Body of pancreas (tissue), 4 donors: Measurements from ENCODE around the gene FOXP1.

Experiments used
- CTCF ChIP-seq, 7 experiments: fragments of 450-650 bp in 4 of 7; fragments of 200-600 bp in 3 of 7; sonication (generic) in 3 of 7; IDR thresholded peaks; one replicate each; pipeline ENCODE4 v1.5.1; 2016 to 2019; ENCODE audit warnings: antibody characterized with exemption in 7 of 7
- POLR2A ChIP-seq, 3 donors: fragments of 450-650 bp; IDR thresholded peaks; one replicate each; pipeline ENCODE4 v1.6.1; 2016; ENCODE audit warnings: antibody characterized with exemption in 3 of 3, mild to moderate bottlenecking in 2 of 3

GRCh38 chr3:70951316-70951715, 632.2 kb downstream of the FOXP1 start:
- TF ChIP-seq POLR2A (IDR thresholded peaks at IDR 0.05) (no peak), CTCF (IDR thresholded peaks at IDR 0.05) (no peak)
